Measurements from ENCODE around the gene RBPMS2. TPM values are rescaled to one million over a fixed set of nuclear protein-coding genes. Genes with fewer than 3 reads are reported as not detected.

Gene RBPMS2
- total RNA-seq, 1 donor from 2014 or later: 1.9 TPM

GRCh38 chr15:64738226-64739095, 36.9 kb downstream of the RBPMS2 start:
- no peak for TF ChIP-seq CTCF (IDR thresholded peaks at IDR 0.05; ENCODE audit: insufficient read depth, low read length, poor library complexity, severe bottlenecking)
- Histone ChIP-seq H3K4me3 (ENCODE audit: low read depth, low read length) (no peak overlapping the region), H3K36me3 (ENCODE audit: control insufficient read depth, insufficient read depth, low read length) (no peaks in the 10 kb centered on the region), H3K27me3 (ENCODE audit: control insufficient read depth, insufficient read depth, low read length) (peaks cover 3% of the 10 kb centered on the region)
- DNase-seq (ENCODE audit: low read depth): no peak

GRCh38 chr15:64732156-64732860, 43.1 kb downstream of the RBPMS2 start:
- no peak for TF ChIP-seq CTCF (IDR thresholded peaks at IDR 0.05; ENCODE audit: insufficient read depth, low read length, poor library complexity, severe bottlenecking)
- Histone ChIP-seq H3K4me3 (ENCODE audit: low read depth, low read length) (no peak overlapping the region), H3K27me3 (ENCODE audit: control insufficient read depth, insufficient read depth, low read length) (peaks cover 2% of the 10 kb centered on the region), H3K36me3 (ENCODE audit: control insufficient read depth, insufficient read depth, low read length) (no peaks in the 10 kb centered on the region)
- DNase-seq (ENCODE audit: low read depth): no peak

GRCh38 chr15:64731805-64732151, 43.6 kb downstream of the RBPMS2 start:
- no peak for TF ChIP-seq CTCF (IDR thresholded peaks at IDR 0.05; ENCODE audit: insufficient read depth, low read length, poor library complexity, severe bottlenecking)
- Histone ChIP-seq H3K4me3 (ENCODE audit: low read depth, low read length) (no peak overlapping the region), H3K27me3 (ENCODE audit: control insufficient read depth, insufficient read depth, low read length) (peaks cover 2% of the 10 kb centered on the region), H3K36me3 (ENCODE audit: control insufficient read depth, insufficient read depth, low read length) (no peaks in the 10 kb centered on the region)
- DNase-seq (ENCODE audit: low read depth): no peak

- no peaks in the 10 kb centered on the region for H3K36me3 ChIP-seq (ENCODE audit: control insufficient read depth, insufficient read depth, low read length)
These were observed 44.2 kb downstream of the RBPMS2 start for GRCh38 chr15:64731012-64731804.

GRCh38 chr15:64730151-64730550, 45.2 kb downstream of the RBPMS2 start:
- TF ChIP-seq CTCF (IDR thresholded peaks at IDR 0.05; ENCODE audit: insufficient read depth, low read length, poor library complexity, severe bottlenecking): no peak
- no peak for DNase-seq (ENCODE audit: low read depth)

More at GRCh38 chr15:64731012-64731804, 44.2 kb downstream of the RBPMS2 start:
- Histone ChIP-seq H3K27me3 (ENCODE audit: control insufficient read depth, insufficient read depth, low read length) (peaks cover 2% of the 10 kb centered on the region), H3K4me3 (ENCODE audit: low read depth, low read length) (no peak overlapping the region)
- TF ChIP-seq CTCF (IDR thresholded peaks at IDR 0.05; ENCODE audit: insufficient read depth, low read length, poor library complexity, severe bottlenecking): peak; percentile 92
- DNase-seq (ENCODE audit: low read depth): peak; percentile 38

More at GRCh38 chr15:64730151-64730550, 45.2 kb downstream of the RBPMS2 start:
- Histone ChIP-seq H3K36me3 (ENCODE audit: control insufficient read depth, insufficient read depth, low read length) (no peaks in the 10 kb centered on the region), H3K27me3 (ENCODE audit: control insufficient read depth, insufficient read depth, low read length) (peaks cover 2% of the 10 kb centered on the region), H3K4me3 (ENCODE audit: low read depth, low read length) (no peak overlapping the region)

Measured in kidney epithelial cell (primary cell).